K562 (cell line): Measurements from ENCODE around the gene RPS28. TPM values are rescaled to one million over a fixed set of nuclear protein-coding genes. Genes with fewer than 3 reads are reported as not detected.

ENCODE experiments used
- ATAC-seq: fragments of 200-7000 bp; cut with Tn5 transposase; 3 replicates; pipeline ENCODE4 v1.9.1; 2020; ENCODE audit warnings: moderate library complexity
- BruUV-seq: library from RNA; stranded (reverse); fragments of 400-500 nt; replicated peaks from 2 replicates; lab custom pipeline; 2021; lab: Mats Ljungman, UMichigan
- CTCF ChIA-PET: fragments of 300-600 bp; formaldehyde crosslinking; extraction: SDS; loops from one replicate; lab custom pipeline; 2021; ENCODE audit warnings: low intra/inter-chr PET ratio; lab: Yijun Ruan, JAX
- POLR2A ChIA-PET: fragments of 300-600, 350-650 bp; sonication (Branson Sonifier 250); formaldehyde crosslinking; extraction: SDS; loops from one replicate; lab custom pipeline; 2021; ENCODE audit warnings: antibody characterized with exemption, inconsistent platforms; lab: Yijun Ruan, JAX
- DNase-seq, 4 experiments: peaks; one replicate each; pipeline versions ENCODE4 v3.0.0 to v3.0.0-alpha.2; 2011 to 2018; ENCODE audit warnings: low spot score in 3 of 4, mixed read lengths in 3 of 4; ENCODE audit errors: extremely low read depth in 1 of 4
- FAIRE-seq: peaks from 2 replicates; lab custom pipeline; 2011; peaks lifted over from hg19 to GRCh38; lab: Jason Lieb, UNC
- H2AFZ ChIP-seq: 2 replicates; pipeline ENCODE4 v1.6.0; 2011; ENCODE audit warnings: low read depth, low read length, control low read depth, inconsistent platforms
- H3K27ac ChIP-seq: fragments of 200-600 bp; 3 replicates; pipeline ENCODE4 v1.8.0; 2011; ENCODE audit warnings: low read depth, mild to moderate bottlenecking, control low read depth, inconsistent platforms, low read length, moderate library complexity, mixed read lengths; ENCODE audit errors: extremely low read depth
- H3K27me3 ChIP-seq, 2 experiments: fragments of 300-600 bp in 1 of 2; 2 replicates in 1 of 2; 3 replicates in 1 of 2; pipeline versions ENCODE4 v1.6.0 to v1.8.0; 2011; ENCODE audit warnings: inconsistent platforms in 2 of 2, low read length in 2 of 2, mild to moderate bottlenecking in 1 of 2, mixed read lengths in 1 of 2, moderate library complexity in 1 of 2; ENCODE audit not compliant: control insufficient read depth in 2 of 2, insufficient read depth in 2 of 2
- H3K36me3 ChIP-seq: fragments of 300-600 bp; 3 replicates; pipeline ENCODE4 v1.8.0; 2011; ENCODE audit warnings: mild to moderate bottlenecking, low read length, inconsistent platforms; ENCODE audit not compliant: control insufficient read depth, insufficient read depth
- H3K4me1 ChIP-seq, 2 experiments: fragments of 200-600 bp in 1 of 2; replicated peaks in 1 of 2; 2 replicates in 1 of 2; 3 replicates in 1 of 2; pipeline versions ENCODE4 v1.5.1 to v1.8.0; 2011; ENCODE audit warnings: inconsistent platforms in 2 of 2, low read length in 2 of 2, mild to moderate bottlenecking in 1 of 2, mixed read lengths in 1 of 2, moderate library complexity in 1 of 2; ENCODE audit not compliant: control insufficient read depth in 2 of 2, insufficient read depth in 2 of 2
- H3K4me2 ChIP-seq: 2 replicates; pipeline ENCODE4 v1.6.1; 2011; ENCODE audit warnings: low read length, control low read depth, inconsistent platforms, mixed read lengths; ENCODE audit not compliant: insufficient read depth
- H3K4me3 ChIP-seq: fragments of 200-600 bp; sonication (generic), shearing (Covaris generic); 2 replicates; pipeline ENCODE4 v1.5.1; 2016; ENCODE audit warnings: control low read depth, inconsistent platforms
- H3K79me2 ChIP-seq: fragments of 200-600 bp; 3 replicates; pipeline ENCODE4 v1.8.0; 2011; ENCODE audit warnings: low read length, inconsistent platforms; ENCODE audit not compliant: control insufficient read depth, insufficient read depth
- H3K9ac ChIP-seq, 2 experiments: 2 replicates each; pipeline versions ENCODE4 v1.6.0 to v1.6.1; 2011; ENCODE audit warnings: low read depth in 2 of 2, low read length in 2 of 2, control low read depth in 1 of 2, inconsistent platforms in 1 of 2, mild to moderate bottlenecking in 1 of 2, mixed read lengths in 1 of 2; ENCODE audit not compliant: insufficient read depth in 1 of 2
- H3K9me1 ChIP-seq: one replicate; pipeline ENCODE4 v1.6.0; 2011; ENCODE audit warnings: inconsistent platforms, mild to moderate bottlenecking, low read length, moderate library complexity; ENCODE audit not compliant: control insufficient read depth, insufficient read depth
- H3K9me3 ChIP-seq: replicated peaks from 2 replicates; pipeline ENCODE4 v1.5.1; 2011; ENCODE audit warnings: low read depth, low read length, inconsistent platforms; ENCODE audit not compliant: control insufficient read depth, insufficient read depth
- H4K20me1 ChIP-seq: replicated peaks from 2 replicates; pipeline ENCODE4 v1.6.1; 2011; ENCODE audit warnings: low read length, inconsistent platforms, mixed read lengths; ENCODE audit not compliant: control insufficient read depth, insufficient read depth
- CCAR2 ChIP-seq: fragments of 200-400 bp; formaldehyde crosslinking; IDR thresholded peaks from 2 replicates; pipeline ENCODE4 v1.6.1; 2017; ENCODE audit warnings: mild to moderate bottlenecking, low read depth, low read length
- CEBPG ChIP-seq, 3 experiments: fragments of 200-800 bp in 1 of 3; sonication (Bioruptor generic) in 1 of 3; sonication (generic) in 1 of 3; formaldehyde crosslinking in 1 of 3; IDR thresholded peaks in 2 of 3; conservative IDR thresholded peaks in 1 of 3; 2 replicates each; pipeline versions ENCODE4 v1.6.1 to v1.8.0; 2016 to 2022; ENCODE audit warnings: missing compliant biosample characterization in 2 of 3, missing genetic modification characterization in 2 of 3, mild to moderate bottlenecking in 1 of 3, missing genetic modification reagents in 1 of 3
- DIDO1 ChIP-seq: fragments of 450-650 bp; IDR thresholded peaks from 2 replicates; pipeline ENCODE4 v1.6.1; 2016; ENCODE audit warnings: low read depth, missing biosample characterization, missing genetic modification characterization
- FIP1L1 ChIP-seq: fragments of 200-400 bp; formaldehyde crosslinking; IDR thresholded peaks from 2 replicates; pipeline ENCODE4 v1.6.1; 2018; ENCODE audit warnings: mild to moderate bottlenecking, low read depth, low read length; ENCODE audit not compliant: poor library complexity, severe bottlenecking
- HMG20B ChIP-seq: fragments of 250-450 bp; sonication (Bioruptor Pico); IDR thresholded peaks from 2 replicates; pipeline ENCODE4 v1.5.0; 2021; ENCODE audit warnings: mild to moderate bottlenecking
- KDM4B ChIP-seq, 2 experiments: fragments of 450-650 bp in 1 of 2; sonication (generic) in 1 of 2; IDR thresholded peaks; 2 replicates each; pipeline ENCODE4 v1.6.1; 2016 to 2017; ENCODE audit warnings: borderline replicate concordance in 2 of 2, antibody characterized with exemption in 1 of 2, low read depth in 1 of 2, mild to moderate bottlenecking in 1 of 2
- MYNN ChIP-seq, 2 experiments: sonication (generic); formaldehyde crosslinking in 1 of 2; IDR thresholded peaks; 2 replicates each; pipeline versions ENCODE4 v1.5.0 to v1.6.1; 2016 to 2020; ENCODE audit warnings: antibody characterized with exemption in 1 of 2, missing genetic modification reagents in 1 of 2
- NR3C1 ChIP-seq: sonication (generic); formaldehyde crosslinking; IDR thresholded peaks from 2 replicates; pipeline ENCODE4 v1.8.1; 2022; ENCODE audit warnings: missing genetic modification reagents
- POLR2A ChIP-seq: fragments of 450-650 bp; conservative IDR thresholded peaks from 2 replicates; pipeline ENCODE4 v1.6.1; 2016
- POLR2B ChIP-seq: fragments of 450-650 bp; IDR thresholded peaks from 2 replicates; pipeline ENCODE4 v1.6.1; 2018; ENCODE audit warnings: low read depth; ENCODE audit not compliant: partially characterized antibody
- SMC3 ChIP-seq: conservative IDR thresholded peaks from 2 replicates; pipeline ENCODE4 v1.6.1; 2011; ENCODE audit warnings: low read depth, low read length, improper control_type of control experiment; ENCODE audit not compliant: insufficient read depth
- ZNF134 ChIP-seq: fragments of 250-450 bp; sonication (Bioruptor Pico); conservative IDR thresholded peaks from 2 replicates; pipeline ENCODE4 v1.4.0; 2020
- ZNF224 ChIP-seq: sonication (generic); formaldehyde crosslinking; IDR thresholded peaks from 2 replicates; pipeline ENCODE4 v1.8.0; 2022; ENCODE audit warnings: mild to moderate bottlenecking, missing genetic modification reagents
- ZNF780A ChIP-seq: fragments of 250-450 bp; sonication (Bioruptor Pico); IDR thresholded peaks from 2 replicates; pipeline ENCODE4 v1.5.0; 2021; ENCODE audit warnings: mild to moderate bottlenecking
- WGBS: fragments of 100-300 bp; shearing (Covaris generic); methylation state at CpG from one replicate; pipeline ENCODE4 v1.1.6; 2016; ENCODE audit warnings: low coverage, mixed read lengths; ENCODE audit not compliant: insufficient coverage; ENCODE audit errors: missing lambda C conversion rate; 5-methylcytosine and 5-hydroxymethylcytosine counted together
- in situ Hi-C: fragments of 300-500 bp; cut with MboI; formaldehyde crosslinking; loops from 4 replicates; pipeline ENCODE4 v1.15.0; 2018; ENCODE audit warnings: inconsistent platforms, mixed read lengths
- intact Hi-C: fragments of 100-400 bp; cut with micrococcal nuclease; formaldehyde crosslinking; loops from 2 replicates; pipeline ENCODE4 v1.14.2; 2022
- polyA plus RNA-seq, 8 experiments: library from polyadenylated mRNA; depleted of rRNA in 4 of 8; stranded (reverse) in 5 of 8; unstranded in 3 of 8; fragments of >200 nt; fragmentation: Nextera tagmentation in 2 of 8; fragmentation: Illumina TruSeq in 1 of 8; extraction: Ambion mirVana in 2 of 8; extraction: Trizol in 1 of 8; gene quantifications; 2 replicates each; pipeline versions ENCODE4 v1.2.1 to v1.2.3, GENCODE V29; 2011 to 2014; ENCODE audit warnings: inconsistent platforms in 1 of 8, missing spikeins in 1 of 8
- total RNA-seq, 7 experiments: library from RNA; depleted of rRNA in 6 of 7; stranded (reverse); fragments of >200 nt in 6 of 7; fragmentation: Illumina TruSeq in 2 of 7; extraction: Trizol in 2 of 7; gene quantifications; 2 replicates each; pipeline versions ENCODE4 v1.2.1 to v1.2.3, GENCODE V29; 2011 to 2021; ENCODE audit warnings: low replicate concordance in 1 of 7
- TF ChIP-seq, protein P1 (sequence below): fragments of 250-450 bp; sonication (Bioruptor Pico); IDR thresholded peaks from 2 replicates; pipeline ENCODE4 v1.8.0; 2022; ENCODE audit warnings: inconsistent platforms, mild to moderate bottlenecking, moderate library complexity, borderline replicate concordance
- TF ChIP-seq, protein P2 (sequence below): fragments of 150-350 bp; IDR thresholded peaks from 2 replicates; pipeline ENCODE4 v1.6.1; 2014; ENCODE audit warnings: low read depth, mild to moderate bottlenecking, low read length, borderline replicate concordance

The RPS28 gene
- total and polyA plus RNA-seq, 9 of the 15 experiments (the other 6 are each of a cell fraction or from before 2014, with no cell fraction given), result 165 to 2,827 (median 1,303) TPM

DNA sequence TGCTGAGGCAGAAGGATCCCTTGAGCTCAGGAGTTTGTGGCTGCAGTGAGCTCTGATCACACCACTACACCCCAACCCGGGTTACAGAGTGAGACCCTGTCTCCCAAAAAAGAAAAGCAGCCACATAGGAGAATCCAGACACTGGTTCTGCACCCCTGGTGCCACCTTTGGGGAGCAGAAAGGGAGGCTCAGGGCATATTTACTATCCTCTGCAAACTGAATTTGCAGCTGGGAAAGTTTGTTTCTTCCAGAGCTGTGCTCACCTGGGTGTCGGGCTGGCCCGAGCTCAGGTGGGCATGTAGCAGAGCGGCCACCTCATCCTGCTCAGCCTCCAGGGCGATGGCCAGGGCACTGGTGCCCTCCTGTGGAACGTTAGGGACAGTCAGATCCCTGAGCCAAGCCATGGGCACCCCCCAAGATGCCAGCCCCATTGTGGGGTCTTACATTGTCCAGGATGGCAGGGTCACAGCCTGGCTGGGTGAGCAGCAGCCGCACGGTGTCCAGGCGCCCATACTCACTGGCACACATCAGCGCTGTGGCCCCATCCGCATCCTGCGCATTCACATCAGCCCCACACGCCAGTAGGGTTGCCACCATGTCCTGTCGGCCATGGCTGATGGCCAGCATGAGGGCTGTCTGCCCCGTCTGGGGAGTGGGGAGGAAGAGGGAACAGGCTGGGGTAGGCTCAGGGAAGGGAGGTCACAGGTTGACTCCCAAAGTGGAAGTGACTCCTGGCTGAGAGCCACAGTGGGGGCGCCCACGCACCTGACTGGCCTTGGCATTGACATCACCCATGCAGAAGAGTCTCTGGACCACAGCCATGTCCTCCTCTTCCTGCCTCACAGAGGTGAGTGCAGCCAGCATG is 3.1 kb downstream of the RPS28 start:
- Histone ChIP-seq H3K4me3 (no peak overlapping the region), H3K79me2 (peaks cover 46% of the 10 kb centered on the region), H3K27ac (no peak overlapping the region), H3K4me1 (peaks cover 17 to 28% of the 10 kb centered on the region in 2 experiments), H3K4me2 (no peak overlapping the region; the same call in 1 of the 2 replicates), H3K9me3 (no peaks in the 10 kb centered on the region), H3K9me1 (no peaks in the 10 kb centered on the region), H2AFZ (no peak overlapping the region), H3K27me3 (no peaks in the 10 kb centered on the region), H3K36me3 (peaks cover 35% of the 10 kb centered on the region), H3K9ac (peak overlapping the region in 1 of 2 experiments; percentile 77; a peak in 2 of 4 replicates), H4K20me1 (peaks cover 26% of the 10 kb centered on the region; the same call in 1 of the 2 replicates)
- BruUV-seq, result no TSS peak
- 79% methylated on average over 17 of the region's 17 CpGs for WGBS
- no peak for FAIRE-seq
- ATAC-seq, result no peak; the same call in 1 of the 3 replicates
- peak in 2 of 4 experiments; percentile 21 to 30 for DNase-seq
- intact Hi-C loops (loop anchor here (10.0 kb wide), 1 partner anchor 60 kb away; no protein-coding TSS in a partner anchor), in situ Hi-C loops (no loop called here)
- POLR2A ChIA-PET, result interaction anchor here (0.6 to 3.8 kb wide), 12 partner anchors 8 to 210 kb away, joined by 3 to 34 read pairs (median 4); partner anchors contain the start of gene RAB11B
- CTCF ChIA-PET, result no interaction called here
- TF ChIP-seq KDM4B (IDR thresholded peaks at IDR 0.05; ENCODE audit: borderline replicate concordance in 2 of 2, low read depth in 1 of 2) (no peak), SMC3 (no peak), ZNF780A (CRISPR knock-in tag) (no peak), NR3C1 (CRISPR knock-in tag) (no peak), FIP1L1 (peak; percentile 66), CEBPG (CRISPR knock-in tag; IDR thresholded peaks at IDR 0.05) (no peak), CEBPG (tag; conservative IDR thresholded peaks at IDR 0.05 in 1 of 2, IDR thresholded peaks at IDR 0.05 in 1 of 2) (no peak), ZNF134 (CRISPR knock-in tag) (no peak), HMG20B (CRISPR knock-in tag) (no peak), POLR2B (peak; percentile 35), POLR2A (peak; percentile 74), MYNN (IDR thresholded peaks at IDR 0.05) (peak; percentile 27; the same call in 1 of the 2 replicates), MYNN (CRISPR knock-in tag; IDR thresholded peaks at IDR 0.05) (no peak), DIDO1 (no peak), CCAR2 (no peak), ZNF224 (no peak)
- TF ChIP-seq, protein P1, sequence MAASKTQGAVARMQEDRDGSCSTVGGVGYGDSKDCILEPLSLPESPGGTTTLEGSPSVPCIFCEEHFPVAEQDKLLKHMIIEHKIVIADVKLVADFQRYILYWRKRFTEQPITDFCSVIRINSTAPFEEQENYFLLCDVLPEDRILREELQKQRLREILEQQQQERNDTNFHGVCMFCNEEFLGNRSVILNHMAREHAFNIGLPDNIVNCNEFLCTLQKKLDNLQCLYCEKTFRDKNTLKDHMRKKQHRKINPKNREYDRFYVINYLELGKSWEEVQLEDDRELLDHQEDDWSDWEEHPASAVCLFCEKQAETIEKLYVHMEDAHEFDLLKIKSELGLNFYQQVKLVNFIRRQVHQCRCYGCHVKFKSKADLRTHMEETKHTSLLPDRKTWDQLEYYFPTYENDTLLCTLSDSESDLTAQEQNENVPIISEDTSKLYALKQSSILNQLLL (CRISPR knock-in tag), result no peak
- TF ChIP-seq, protein P2, sequence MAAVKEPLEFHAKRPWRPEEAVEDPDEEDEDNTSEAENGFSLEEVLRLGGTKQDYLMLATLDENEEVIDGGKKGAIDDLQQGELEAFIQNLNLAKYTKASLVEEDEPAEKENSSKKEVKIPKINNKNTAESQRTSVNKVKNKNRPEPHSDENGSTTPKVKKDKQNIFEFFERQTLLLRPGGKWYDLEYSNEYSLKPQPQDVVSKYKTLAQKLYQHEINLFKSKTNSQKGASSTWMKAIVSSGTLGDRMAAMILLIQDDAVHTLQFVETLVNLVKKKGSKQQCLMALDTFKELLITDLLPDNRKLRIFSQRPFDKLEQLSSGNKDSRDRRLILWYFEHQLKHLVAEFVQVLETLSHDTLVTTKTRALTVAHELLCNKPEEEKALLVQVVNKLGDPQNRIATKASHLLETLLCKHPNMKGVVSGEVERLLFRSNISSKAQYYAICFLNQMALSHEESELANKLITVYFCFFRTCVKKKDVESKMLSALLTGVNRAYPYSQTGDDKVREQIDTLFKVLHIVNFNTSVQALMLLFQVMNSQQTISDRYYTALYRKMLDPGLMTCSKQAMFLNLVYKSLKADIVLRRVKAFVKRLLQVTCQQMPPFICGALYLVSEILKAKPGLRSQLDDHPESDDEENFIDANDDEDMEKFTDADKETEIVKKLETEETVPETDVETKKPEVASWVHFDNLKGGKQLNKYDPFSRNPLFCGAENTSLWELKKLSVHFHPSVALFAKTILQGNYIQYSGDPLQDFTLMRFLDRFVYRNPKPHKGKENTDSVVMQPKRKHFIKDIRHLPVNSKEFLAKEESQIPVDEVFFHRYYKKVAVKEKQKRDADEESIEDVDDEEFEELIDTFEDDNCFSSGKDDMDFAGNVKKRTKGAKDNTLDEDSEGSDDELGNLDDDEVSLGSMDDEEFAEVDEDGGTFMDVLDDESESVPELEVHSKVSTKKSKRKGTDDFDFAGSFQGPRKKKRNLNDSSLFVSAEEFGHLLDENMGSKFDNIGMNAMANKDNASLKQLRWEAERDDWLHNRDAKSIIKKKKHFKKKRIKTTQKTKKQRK, result no peak
